ENCODE measurements around the gene PRR20G. TPM values are rescaled to one million over a fixed set of nuclear protein-coding genes. Genes with fewer than 3 reads are reported as not detected.

PRR20G gene
- total RNA-seq = not detected
- long read RNA-seq = 0 reads

- intact Hi-C loops (cut with micrococcal nuclease) = no loop called here
- H3K4me3 ChIP-seq = no peak within 1 kb of the TSS
- TF ChIP-seq CTCF (IDR thresholded peaks at IDR 0.05; ENCODE audit: borderline replicate concordance) = no peak
- no peaks in the 10 kb centered on the region for H3K4me1 ChIP-seq
- peaks cover 28% of the 10 kb centered on the region for H3K27me3 ChIP-seq (ENCODE audit: low read depth)
- no peak for DNase-seq
- H3K36me3 ChIP-seq = no peaks in the 10 kb centered on the region
- H3K9me3 ChIP-seq (replicated peaks) = no peaks in the 10 kb centered on the region
- H3K27ac ChIP-seq (replicated peaks) = no peak within 1 kb of the TSS
Measured at GRCh38 chr3:127287840-127288239, at the start of gene PRR20G. Gene PRR20G (minus strand): TSS chr3:127288046. CDS start chr3:127287365, 681 bp downstream.

- Histone ChIP-seq H3K4me3 (no peak overlapping the region), H3K9me3 (replicated peaks) (peaks cover 32% of the 10 kb centered on the region), H3K36me3 (no peaks in the 10 kb centered on the region), H3K4me1 (peaks cover 6% of the 10 kb centered on the region), H3K27me3 (ENCODE audit: low read depth) (peaks cover 75% of the 10 kb centered on the region), H3K27ac (replicated peaks) (no peak overlapping the region)
- DNase-seq = no peak
- intact Hi-C loops (cut with micrococcal nuclease) = no loop called here
- TF ChIP-seq CTCF (IDR thresholded peaks at IDR 0.05; ENCODE audit: borderline replicate concordance) = no peak
Measured at GRCh38 chr3:127337001-127337400, 49.2 kb upstream of the PRR20G start.

DNA sequence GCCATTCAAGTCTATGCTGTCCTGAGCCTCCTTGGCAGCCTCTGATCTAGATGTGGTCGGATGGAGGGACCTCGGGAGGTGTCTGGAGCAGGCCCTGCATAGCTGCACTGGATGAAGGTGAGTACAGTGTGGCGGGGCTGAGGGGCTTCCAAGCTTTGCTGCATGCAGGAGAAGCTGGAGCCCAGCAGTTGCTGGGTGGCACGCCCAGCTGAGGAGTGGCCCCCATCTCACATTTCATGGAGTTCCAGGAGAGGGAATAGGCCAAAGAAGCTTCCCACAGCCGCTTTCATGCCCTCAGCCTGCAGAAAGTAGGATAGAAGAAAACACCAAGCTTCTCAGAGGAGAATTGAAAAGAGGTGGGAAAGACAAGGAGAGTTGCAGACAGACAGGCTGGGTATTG is 48.3 kb upstream of the PRR20G start:
- peaks cover 41% of the 10 kb centered on the region for H3K9me3 ChIP-seq (replicated peaks)

DNA sequence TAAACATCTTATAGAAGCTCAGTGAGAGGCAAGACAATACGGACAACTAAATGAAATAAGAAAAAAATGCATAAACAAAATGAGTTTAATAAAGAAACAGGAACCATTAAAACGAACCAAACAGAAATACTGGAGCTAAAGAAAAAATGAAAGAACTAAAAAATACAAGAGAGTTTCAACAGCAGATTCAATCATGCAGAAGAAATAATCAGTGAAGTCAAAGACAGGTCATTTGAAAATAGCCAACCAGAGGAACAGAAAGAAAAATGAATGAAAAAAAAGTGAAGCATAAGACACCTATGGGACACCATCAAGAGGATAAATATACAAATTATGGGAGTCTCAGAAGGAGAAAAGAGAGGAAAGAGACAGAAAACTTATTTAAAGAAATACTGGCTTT is 42.5 kb upstream of the PRR20G start:
- Histone ChIP-seq H3K4me3 (no peak overlapping the region), H3K9me3 (replicated peaks) (peaks cover 64% of the 10 kb centered on the region), H3K4me1 (no peaks in the 10 kb centered on the region), H3K27ac (replicated peaks) (no peak overlapping the region), H3K36me3 (no peaks in the 10 kb centered on the region), H3K27me3 (ENCODE audit: low read depth) (peaks cover 29% of the 10 kb centered on the region)
- DNase-seq = no peak
- intact Hi-C loops (cut with micrococcal nuclease) = no loop called here
- no peak for TF ChIP-seq CTCF (IDR thresholded peaks at IDR 0.05; ENCODE audit: borderline replicate concordance)

More for the DNA sequence above, 48.3 kb upstream of the PRR20G start:
- intact Hi-C loops (cut with micrococcal nuclease) = no loop called here
- Histone ChIP-seq H3K4me1 (peaks cover 6% of the 10 kb centered on the region), H3K36me3 (no peaks in the 10 kb centered on the region), H3K27ac (replicated peaks) (no peak overlapping the region), H3K27me3 (ENCODE audit: low read depth) (peaks cover 66% of the 10 kb centered on the region), H3K4me3 (no peak overlapping the region)
- DNase-seq = no peak
- TF ChIP-seq CTCF (IDR thresholded peaks at IDR 0.05; ENCODE audit: borderline replicate concordance) = no peak

DNA sequence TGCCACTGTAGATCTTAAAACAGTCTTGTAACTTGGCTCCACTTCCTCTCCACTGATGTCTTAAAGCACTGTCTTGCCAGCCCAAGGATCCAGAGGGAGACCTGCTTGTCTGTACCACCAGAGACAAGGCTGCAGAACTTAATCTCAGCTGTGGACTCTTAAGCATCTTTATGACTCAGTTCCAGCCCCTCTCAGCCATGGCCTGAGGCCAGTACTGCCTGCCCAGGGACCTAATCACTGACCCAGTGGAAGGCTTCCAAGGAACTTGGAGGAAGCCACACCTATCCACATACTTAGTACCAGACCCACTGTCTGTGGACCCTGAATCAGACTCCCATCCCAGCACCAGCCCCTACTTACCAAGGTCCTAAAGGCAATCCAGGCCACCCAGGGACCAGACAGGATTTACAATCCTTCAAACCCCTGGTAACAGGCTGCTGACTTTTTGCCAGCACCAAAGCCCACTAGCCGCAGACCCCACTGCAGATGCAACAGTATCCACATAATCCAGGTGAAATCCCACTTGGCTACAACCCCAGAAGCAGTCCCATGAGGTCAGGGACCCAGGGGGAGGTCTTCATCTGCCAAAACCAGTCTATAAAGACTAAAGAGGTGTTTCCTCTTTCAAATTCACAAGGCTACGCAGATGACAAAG is 41.9 kb upstream of the PRR20G start:
- no peaks in the 10 kb centered on the region for H3K36me3 ChIP-seq
- peaks cover 58% of the 10 kb centered on the region for H3K9me3 ChIP-seq (replicated peaks)
- no peak overlapping the region for H3K27ac ChIP-seq (replicated peaks)
- intact Hi-C loops (cut with micrococcal nuclease) = no loop called here
- no peak overlapping the region for H3K4me3 ChIP-seq
- no peaks in the 10 kb centered on the region for H3K4me1 ChIP-seq
- no peak for TF ChIP-seq CTCF (IDR thresholded peaks at IDR 0.05; ENCODE audit: borderline replicate concordance)
- peaks cover 23% of the 10 kb centered on the region for H3K27me3 ChIP-seq (ENCODE audit: low read depth)
- DNase-seq = no peak
